Endothelial cell of umbilical vein (primary cell): Measurements from ENCODE around the gene CRYBA4. TPM values are rescaled to one million over a fixed set of nuclear protein-coding genes. Genes with fewer than 3 reads are reported as not detected.

Source experiments
- BruUV-seq: library from RNA; stranded (reverse); fragments of 400-500 nt; replicated peaks from 2 replicates; lab custom pipeline; 2021; lab: Mats Ljungman, UMichigan
- CTCF ChIA-PET: fragments of 300-600, 350-600 bp; sonication (Branson Sonifier 250); formaldehyde crosslinking; loops from one replicate; lab custom pipeline; 2021; ENCODE audit warnings: antibody characterized with exemption, inconsistent platforms; lab: Charles Lee
- POLR2A ChIA-PET: fragments of 300-600, 350-600 bp; sonication (Branson Sonifier 250); formaldehyde crosslinking; loops from one replicate; lab custom pipeline; 2021; ENCODE audit warnings: antibody characterized with exemption, inconsistent platforms; lab: Charles Lee
- DNase-seq: peaks from one replicate; pipeline ENCODE4 v3.0.0-alpha.2; 2011; ENCODE audit warnings: low read depth, low spot score
- FAIRE-seq: peaks from 2 replicates; lab custom pipeline; 2011; peaks lifted over from hg19 to GRCh38; lab: Jason Lieb, UNC
- H2AFZ ChIP-seq: 2 replicates; pipeline ENCODE4 v1.6.0; 2012; ENCODE audit warnings: low read depth, low read length, control low read depth, inconsistent platforms
- H3K27ac ChIP-seq: 2 replicates; pipeline ENCODE4 v1.5.1; 2011; ENCODE audit warnings: low read depth, mild to moderate bottlenecking, control low read depth, low read length, moderate library complexity; ENCODE audit not compliant: insufficient read depth
- H3K27me3 ChIP-seq, 2 experiments: 2 replicates each; pipeline versions ENCODE4 v1.6.0 to v1.6.1; 2011; ENCODE audit warnings: low read length in 2 of 2, mixed read lengths in 1 of 2; ENCODE audit not compliant: control insufficient read depth in 2 of 2, insufficient read depth in 2 of 2
- H3K36me3 ChIP-seq, 2 experiments: 2 replicates in 1 of 2; 3 replicates in 1 of 2; pipeline ENCODE4 v1.5.1; 2011; ENCODE audit warnings: low read length in 2 of 2, mild to moderate bottlenecking in 1 of 2, moderate library complexity in 1 of 2; ENCODE audit not compliant: control insufficient read depth in 2 of 2, insufficient read depth in 2 of 2; ENCODE audit errors: extremely low read depth in 1 of 2
- H3K4me1 ChIP-seq: 3 replicates; pipeline ENCODE4 v1.5.1; 2011; ENCODE audit warnings: mild to moderate bottlenecking, low read length; ENCODE audit not compliant: control insufficient read depth, insufficient read depth; ENCODE audit errors: extremely low read depth
- H3K4me2 ChIP-seq: 2 replicates; pipeline ENCODE4 v1.6.1; 2011; ENCODE audit warnings: low read length, control low read depth, mixed read lengths; ENCODE audit not compliant: insufficient read depth
- H3K4me3 ChIP-seq, 3 experiments: fragments of 200-600 bp in 1 of 3; sonication (generic), shearing (Covaris generic) in 1 of 3; replicated peaks in 1 of 3; 2 replicates each; pipeline ENCODE4 v1.5.1; 2011 to 2016; ENCODE audit warnings: control low read depth in 3 of 3, low read length in 3 of 3, mild to moderate bottlenecking in 2 of 3, inconsistent platforms in 1 of 3, low read depth in 1 of 3, moderate library complexity in 1 of 3; ENCODE audit not compliant: insufficient read depth in 1 of 3
- H3K79me2 ChIP-seq: 2 replicates; pipeline ENCODE4 v1.6.0; 2012; ENCODE audit warnings: low read length, inconsistent platforms; ENCODE audit not compliant: control insufficient read depth, insufficient read depth
- H3K9ac ChIP-seq: replicated peaks from 2 replicates; pipeline ENCODE3; 2011; ENCODE audit warnings: low read length, control low read depth; ENCODE audit not compliant: insufficient read depth; ENCODE audit errors: extremely low read depth
- H3K9me1 ChIP-seq: replicated peaks from 3 replicates; pipeline ENCODE4 v1.6.0; 2011; ENCODE audit warnings: mild to moderate bottlenecking, low read length; ENCODE audit not compliant: control insufficient read depth, insufficient read depth; ENCODE audit errors: extremely low read depth
- H3K9me3 ChIP-seq: replicated peaks from 2 replicates; pipeline ENCODE4 v1.5.1; 2012; ENCODE audit warnings: low read length, inconsistent platforms; ENCODE audit not compliant: control insufficient read depth, insufficient read depth
- H4K20me1 ChIP-seq: replicated peaks from 2 replicates; pipeline ENCODE3; 2011; ENCODE audit warnings: mild to moderate bottlenecking, low read length; ENCODE audit not compliant: control insufficient read depth, insufficient read depth; ENCODE audit errors: extremely low read depth
- EZH2 ChIP-seq: IDR thresholded peaks from 2 replicates; pipeline ENCODE4 v1.6.1; 2012; ENCODE audit warnings: borderline replicate concordance, low read depth, mild to moderate bottlenecking, moderate library complexity, low read length, inconsistent platforms; ENCODE audit not compliant: severe bottlenecking
- FOS ChIP-seq: IDR thresholded peaks from 2 replicates; pipeline ENCODE4 v1.6.1; 2011; ENCODE audit warnings: mild to moderate bottlenecking, low read length, moderate library complexity, borderline replicate concordance; ENCODE audit not compliant: insufficient read depth
- GATA2 ChIP-seq: IDR thresholded peaks from 2 replicates; pipeline ENCODE4 v1.7.0; 2011; ENCODE audit warnings: low read depth, mild to moderate bottlenecking, moderate library complexity, mixed read lengths, low read length; ENCODE audit not compliant: insufficient read length, insufficient read depth
- JUN ChIP-seq: IDR thresholded peaks from 2 replicates; pipeline ENCODE4 v1.6.1; 2011; ENCODE audit warnings: borderline replicate concordance, low read depth; ENCODE audit not compliant: insufficient read length, insufficient read depth
- MYC ChIP-seq: IDR thresholded peaks from one replicate; pipeline ENCODE4 v1.6.1; 2011; ENCODE audit warnings: mild to moderate bottlenecking, low read depth, low read length
- POLR2A ChIP-seq: IDR thresholded peaks from 2 replicates; pipeline ENCODE4 v1.6.1; 2012; ENCODE audit warnings: low read depth, mild to moderate bottlenecking, control low read depth, low read length
- POLR2AphosphoS5 ChIP-seq: IDR thresholded peaks from 2 replicates; pipeline ENCODE4 v1.6.1; 2012; ENCODE audit warnings: low read depth, mild to moderate bottlenecking, control low read depth, low read length, moderate library complexity; ENCODE audit not compliant: insufficient read depth
- dilution Hi-C: fragments of 300-500 bp; cut with MboI; formaldehyde crosslinking; loops from one replicate; pipeline ENCODE4 v1.15.0; 2019; ENCODE audit warnings: low sequenced_read_pairs; ENCODE audit not compliant: extremely low pct_ligation_motif_present
- intact Hi-C: fragments of 100-400 bp; cut with micrococcal nuclease; formaldehyde crosslinking; loops from one replicate; pipeline ENCODE4 v1.10.0; 2022
- polyA plus RNA-seq, 4 experiments: library from polyadenylated mRNA; depleted of rRNA in 3 of 4; stranded (reverse) in 3 of 4; unstranded in 1 of 4; fragments of >200 nt; gene quantifications; 2 replicates each; pipeline versions ENCODE4 v1.2.1 to v1.2.3, GENCODE V29; 2011 to 2012; ENCODE audit warnings: missing spikeins in 1 of 4
- total RNA-seq: library from RNA; stranded (reverse); gene quantifications from 2 replicates; pipeline ENCODE4 v1.2.3, GENCODE V29; 2021
- TF ChIP-seq, protein P1 (sequence below): IDR thresholded peaks from 2 replicates; pipeline ENCODE4 v1.6.1; 2011; ENCODE audit not compliant: insufficient read depth, insufficient read length
- TF ChIP-seq, protein P2 (sequence below), 2 donors: IDR thresholded peaks; 1 replicate in 1 of 2; 2 replicates in 1 of 2; pipeline ENCODE4 v1.5.1; 2011; ENCODE audit warnings: low read length in 2 of 2, mild to moderate bottlenecking in 2 of 2, moderate library complexity in 2 of 2, control low read depth in 1 of 2, inconsistent platforms in 1 of 2, low read depth in 1 of 2; ENCODE audit not compliant: insufficient read depth in 1 of 2; ENCODE audit errors: extremely low read depth in 1 of 2

CRYBA4 gene
- total and polyA plus RNA-seq, 2 donors (not counting 3 experiments of a cell fraction or from before 2014, with no cell fraction given) = not detected

DNA sequence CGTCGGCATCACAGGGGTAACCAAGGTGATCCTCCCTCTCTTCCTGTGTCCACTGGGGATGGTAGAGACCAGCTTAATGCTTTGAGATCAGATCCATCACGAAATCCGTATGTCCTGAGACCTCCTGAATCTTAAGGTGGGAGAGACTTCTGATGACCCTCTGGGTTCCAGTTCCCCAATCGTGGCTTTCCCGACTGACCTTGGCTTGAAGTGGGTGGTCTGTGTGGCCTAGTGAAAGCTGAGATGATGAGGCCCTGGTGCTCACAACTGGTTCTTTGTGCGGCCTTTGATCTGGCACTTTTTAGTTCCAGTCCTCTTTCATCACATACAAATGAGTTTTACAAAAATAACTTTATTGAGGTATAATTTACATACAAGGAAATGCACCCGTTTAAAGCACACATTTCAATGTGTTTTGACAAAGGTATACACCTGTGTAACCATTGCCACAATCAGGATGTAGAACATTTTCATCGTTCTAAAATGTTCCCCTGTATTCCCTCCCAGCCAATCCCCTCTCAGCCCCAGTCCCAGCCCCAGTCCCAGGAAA lies 41.7 kb downstream of the CRYBA4 start:
- Histone ChIP-seq H4K20me1 (no peaks in the 10 kb centered on the region), H3K4me3 (no peak overlapping the region), H3K4me1 (peaks cover 8% of the 10 kb centered on the region), H3K79me2 (no peaks in the 10 kb centered on the region), H3K9me1 (no peaks in the 10 kb centered on the region), H3K4me2 (no peak overlapping the region), H3K9me3 (no peaks in the 10 kb centered on the region), H3K27ac (no peak overlapping the region), H3K9ac (no peak overlapping the region), H3K27me3 (peaks cover 12 to 17% of the 10 kb centered on the region in 2 experiments), H2AFZ (no peak overlapping the region), H3K36me3 (no peaks in the 10 kb centered on the region)
- dilution Hi-C loops (no loop called here), intact Hi-C loops (no loop called here)
- TF ChIP-seq, protein P1, sequence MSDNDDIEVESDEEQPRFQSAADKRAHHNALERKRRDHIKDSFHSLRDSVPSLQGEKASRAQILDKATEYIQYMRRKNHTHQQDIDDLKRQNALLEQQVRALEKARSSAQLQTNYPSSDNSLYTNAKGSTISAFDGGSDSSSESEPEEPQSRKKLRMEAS = no peak
- TF ChIP-seq GATA2 = no peak
- no peak for DNase-seq
- BruUV-seq = no TSS peak
- POLR2A ChIA-PET = no interaction called here
- FAIRE-seq = no peak
- CTCF ChIA-PET = interaction anchor here (2.4 to 3.6 kb wide), 3 partner anchors 265 to 299 kb away, joined by 9 to 51 read pairs (median 26); no protein-coding TSS in a partner anchor

DNA sequence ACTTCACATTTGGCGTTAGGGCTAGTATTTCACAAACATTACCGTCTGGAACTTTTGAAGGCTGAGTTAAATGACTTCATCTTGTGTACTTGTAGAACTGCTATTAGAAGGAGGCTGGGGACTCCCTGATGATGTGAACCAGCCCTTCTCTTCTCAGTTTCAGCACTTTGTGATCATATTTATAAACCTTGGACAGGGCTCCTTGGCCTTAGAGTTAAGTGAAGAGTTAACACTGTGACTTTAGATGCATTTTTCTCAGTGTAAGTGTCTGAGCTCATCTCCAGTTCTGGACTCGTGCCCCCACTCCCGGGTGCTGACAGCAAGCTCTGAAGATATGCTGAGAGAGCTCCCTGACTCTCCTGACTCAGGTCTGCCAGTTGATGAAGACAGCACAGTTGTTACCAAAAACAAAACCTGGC lies 44.1 kb downstream of the CRYBA4 start:
- H3K4me3 ChIP-seq = no peak overlapping the region
- H3K36me3 ChIP-seq = no peaks in the 10 kb centered on the region
- no peaks in the 10 kb centered on the region for H3K9me3 ChIP-seq
- dilution Hi-C loops = no loop called here
- intact Hi-C loops = loop anchor here (1.0 kb wide), 3 partner anchors 163 to 302 kb away; no protein-coding TSS in a partner anchor
- BruUV-seq = no TSS peak
- H3K27me3 ChIP-seq = peaks cover 6 to 12% of the 10 kb centered on the region in 2 experiments
- no peaks in the 10 kb centered on the region for H3K9me1 ChIP-seq
- H3K27ac ChIP-seq = no peak overlapping the region
- no peak overlapping the region for H2AFZ ChIP-seq
- no peak overlapping the region for H3K4me2 ChIP-seq
- no peaks in the 10 kb centered on the region for H3K4me1 ChIP-seq
- DNase-seq (no peak), FAIRE-seq (no peak)
- no peaks in the 10 kb centered on the region for H3K79me2 ChIP-seq
- no peak overlapping the region for H3K9ac ChIP-seq
- TF ChIP-seq MYC (no peak), POLR2A (no peak), EZH2 (no peak), POLR2AphosphoS5 (no peak), GATA2 (no peak), FOS (no peak), JUN (no peak)
- TF ChIP-seq, protein P1 = no peak
- TF ChIP-seq, protein P2, sequence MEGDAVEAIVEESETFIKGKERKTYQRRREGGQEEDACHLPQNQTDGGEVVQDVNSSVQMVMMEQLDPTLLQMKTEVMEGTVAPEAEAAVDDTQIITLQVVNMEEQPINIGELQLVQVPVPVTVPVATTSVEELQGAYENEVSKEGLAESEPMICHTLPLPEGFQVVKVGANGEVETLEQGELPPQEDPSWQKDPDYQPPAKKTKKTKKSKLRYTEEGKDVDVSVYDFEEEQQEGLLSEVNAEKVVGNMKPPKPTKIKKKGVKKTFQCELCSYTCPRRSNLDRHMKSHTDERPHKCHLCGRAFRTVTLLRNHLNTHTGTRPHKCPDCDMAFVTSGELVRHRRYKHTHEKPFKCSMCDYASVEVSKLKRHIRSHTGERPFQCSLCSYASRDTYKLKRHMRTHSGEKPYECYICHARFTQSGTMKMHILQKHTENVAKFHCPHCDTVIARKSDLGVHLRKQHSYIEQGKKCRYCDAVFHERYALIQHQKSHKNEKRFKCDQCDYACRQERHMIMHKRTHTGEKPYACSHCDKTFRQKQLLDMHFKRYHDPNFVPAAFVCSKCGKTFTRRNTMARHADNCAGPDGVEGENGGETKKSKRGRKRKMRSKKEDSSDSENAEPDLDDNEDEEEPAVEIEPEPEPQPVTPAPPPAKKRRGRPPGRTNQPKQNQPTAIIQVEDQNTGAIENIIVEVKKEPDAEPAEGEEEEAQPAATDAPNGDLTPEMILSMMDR (IDR thresholded peaks at IDR 0.05; ENCODE audit: extremely low read depth in 1 of 2, insufficient read depth in 1 of 2, low read depth in 1 of 2, low read length in 2 of 2) = no peak
- POLR2A ChIA-PET = no interaction called here
- H4K20me1 ChIP-seq = no peaks in the 10 kb centered on the region
- CTCF ChIA-PET = interaction anchor here (0.6 to 3.6 kb wide), 23 partner anchors 8 to 484 kb away, joined by 3 to 51 read pairs (median 6); partner anchors contain the start of gene MIAT
